ENCODE results near the gene PDE4A.

The PDE4A gene

GRCh38 chr19:10510301-10510802, 90.0 kb downstream of the PDE4A start:
- peak; percentile 17 for DNase-seq (ENCODE audit: low spot score)

DNA sequence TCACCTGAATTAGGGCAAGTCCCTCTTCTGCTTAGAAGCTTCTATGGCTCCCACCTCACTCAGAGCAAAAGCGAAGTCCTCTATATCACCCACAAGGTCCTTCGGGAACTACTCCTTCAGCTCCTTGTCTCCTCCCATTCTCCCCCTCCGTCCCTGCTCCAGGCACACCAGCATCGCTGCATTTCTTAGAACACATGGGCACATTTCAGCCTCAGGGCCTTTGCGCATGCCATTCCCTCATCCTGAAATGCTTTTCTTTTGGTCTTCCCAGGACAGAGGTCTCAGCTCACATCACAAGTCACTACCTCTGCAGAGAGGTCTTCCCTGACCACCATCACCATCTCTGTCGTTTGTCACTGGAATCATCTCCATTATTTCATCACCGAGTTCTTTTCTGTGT, 92.9 kb downstream of the PDE4A start:
- no peak for DNase-seq (ENCODE audit: low spot score)

GRCh38 chr19:10514211-10515145, 94.1 kb downstream of the PDE4A start:
- DNase-seq (ENCODE audit: low spot score) = no peak

DNA sequence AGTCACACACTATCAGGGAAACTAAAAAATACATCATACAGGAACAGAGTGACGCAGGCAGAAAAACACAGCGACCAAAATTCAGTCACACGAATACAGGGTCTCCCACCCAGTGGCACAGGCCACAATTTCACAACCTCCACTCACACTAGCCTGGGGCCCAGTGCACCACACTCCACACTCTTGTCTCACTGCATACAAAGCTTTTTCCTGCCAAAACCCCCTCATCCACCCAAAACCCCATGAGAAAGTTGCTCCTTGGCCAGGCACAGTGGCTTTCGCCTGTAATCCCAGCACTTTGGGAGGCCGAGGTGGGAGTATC, 95.7 kb downstream of the PDE4A start:
- no peak for DNase-seq (ENCODE audit: low spot score)

DNA sequence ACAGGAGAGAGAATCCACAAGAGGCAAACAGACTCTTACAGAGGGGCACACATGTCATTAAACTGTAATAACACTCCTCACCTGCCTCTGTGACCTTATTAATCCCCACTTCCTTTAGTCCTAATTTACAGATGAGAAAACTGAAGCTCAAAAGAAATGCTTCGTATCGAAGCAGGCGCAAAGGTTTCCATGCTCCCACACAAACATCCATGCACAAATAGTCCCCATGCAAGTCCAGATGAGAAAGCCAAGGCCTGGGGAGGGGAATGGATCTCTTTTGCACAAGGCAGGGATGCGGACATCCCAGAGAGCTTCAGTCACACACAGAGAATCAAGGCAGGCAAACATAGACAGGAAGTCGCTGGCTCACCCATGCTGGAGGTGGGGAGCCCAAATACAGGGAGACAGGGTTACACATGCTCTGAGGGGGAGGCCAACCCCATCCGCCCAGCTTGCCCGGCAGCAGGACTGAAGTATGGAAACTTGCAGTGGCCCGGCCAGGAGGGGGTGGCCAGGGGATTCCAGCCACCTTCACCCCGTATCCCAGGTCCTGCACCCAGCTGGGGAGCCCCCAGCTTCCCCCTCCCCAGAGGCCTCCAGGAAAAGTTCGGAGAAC, 96.4 kb downstream of the PDE4A start:
- DNase-seq (ENCODE audit: low spot score) = peak; percentile 23

- peak; percentile 20 for DNase-seq (ENCODE audit: low spot score)
Measured at GRCh38 chr19:10517361-10517759, 97.0 kb downstream of the PDE4A start, which contains the start of gene S1PR5. TSS of gene S1PR5 (minus strand) at chr19:10517447. CDS start at chr19:10515011, 2,436 bp downstream.

GRCh38 chr19:10517760-10518443, 97.6 kb downstream of the PDE4A start:
- peak; percentile 43 for DNase-seq (ENCODE audit: low spot score)

- no peak for DNase-seq (ENCODE audit: low spot score)
Measured at GRCh38 chr19:10518444-10519361, 98.4 kb downstream of the PDE4A start.

Measured in cerebellar cortex (tissue), 1 donor.